GM10847 (cell line): ENCODE data around the gene DMBX1.

Source experiments
- POLR2A ChIP-seq: IDR thresholded peaks from 2 replicates; pipeline ENCODE4 v1.6.1; 2011; ENCODE audit not compliant: insufficient read length; ENCODE audit errors: extremely low read depth

The DMBX1 gene

GRCh38 chr1:46508757-46509156, 19.1 kb downstream of the DMBX1 start:
- no peak for TF ChIP-seq POLR2A

- no peak for TF ChIP-seq POLR2A
Observed at GRCh38 chr1:46510341-46510997, 20.8 kb downstream of the DMBX1 start.

GRCh38 chr1:46510998-46511365, 21.3 kb downstream of the DMBX1 start:
- no peak for TF ChIP-seq POLR2A

- TF ChIP-seq POLR2A, result no peak
Observed at GRCh38 chr1:46512135-46512791, 22.6 kb downstream of the DMBX1 start.

GRCh38 chr1:46512792-46513190, 23.2 kb downstream of the DMBX1 start:
- no peak for TF ChIP-seq POLR2A

- TF ChIP-seq POLR2A, result no peak
Observed at GRCh38 chr1:46513536-46513935, 23.9 kb downstream of the DMBX1 start.

GRCh38 chr1:46515576-46515975, 25.9 kb downstream of the DMBX1 start:
- TF ChIP-seq POLR2A, result no peak

- TF ChIP-seq POLR2A, result no peak
Observed at GRCh38 chr1:46516200-46516950, 26.7 kb downstream of the DMBX1 start.

GRCh38 chr1:46517010-46517600, 27.5 kb downstream of the DMBX1 start:
- no peak for TF ChIP-seq POLR2A

- TF ChIP-seq POLR2A, result no peak
Observed at GRCh38 chr1:46517932-46518498, 28.4 kb downstream of the DMBX1 start.

- TF ChIP-seq POLR2A, result no peak
Observed at GRCh38 chr1:46519209-46519608, 29.6 kb downstream of the DMBX1 start.

- TF ChIP-seq POLR2A, result no peak
Observed at GRCh38 chr1:46520063-46520911, 30.7 kb downstream of the DMBX1 start.

GRCh38 chr1:46521414-46521813, 31.8 kb downstream of the DMBX1 start:
- no peak for TF ChIP-seq POLR2A

- no peak for TF ChIP-seq POLR2A
Observed at GRCh38 chr1:46522184-46522968, 32.7 kb downstream of the DMBX1 start.
